Measurements from ENCODE around the gene DOCK4. TPM values are rescaled to one million over a fixed set of nuclear protein-coding genes. Genes with fewer than 3 reads are reported as not detected.

The DOCK4 gene
- total RNA-seq, 2 donors from 2014 or later: 6.5 to 11.1 TPM

- H3K36me3 ChIP-seq: no peaks in the 10 kb centered on the region
- TF ChIP-seq, protein P1, sequence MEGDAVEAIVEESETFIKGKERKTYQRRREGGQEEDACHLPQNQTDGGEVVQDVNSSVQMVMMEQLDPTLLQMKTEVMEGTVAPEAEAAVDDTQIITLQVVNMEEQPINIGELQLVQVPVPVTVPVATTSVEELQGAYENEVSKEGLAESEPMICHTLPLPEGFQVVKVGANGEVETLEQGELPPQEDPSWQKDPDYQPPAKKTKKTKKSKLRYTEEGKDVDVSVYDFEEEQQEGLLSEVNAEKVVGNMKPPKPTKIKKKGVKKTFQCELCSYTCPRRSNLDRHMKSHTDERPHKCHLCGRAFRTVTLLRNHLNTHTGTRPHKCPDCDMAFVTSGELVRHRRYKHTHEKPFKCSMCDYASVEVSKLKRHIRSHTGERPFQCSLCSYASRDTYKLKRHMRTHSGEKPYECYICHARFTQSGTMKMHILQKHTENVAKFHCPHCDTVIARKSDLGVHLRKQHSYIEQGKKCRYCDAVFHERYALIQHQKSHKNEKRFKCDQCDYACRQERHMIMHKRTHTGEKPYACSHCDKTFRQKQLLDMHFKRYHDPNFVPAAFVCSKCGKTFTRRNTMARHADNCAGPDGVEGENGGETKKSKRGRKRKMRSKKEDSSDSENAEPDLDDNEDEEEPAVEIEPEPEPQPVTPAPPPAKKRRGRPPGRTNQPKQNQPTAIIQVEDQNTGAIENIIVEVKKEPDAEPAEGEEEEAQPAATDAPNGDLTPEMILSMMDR (IDR thresholded peaks at IDR 0.05): no peak
- no peak overlapping the region for H3K27ac ChIP-seq
- no peak for DNase-seq
- no peaks in the 10 kb centered on the region for H3K9me3 ChIP-seq
- no peaks in the 10 kb centered on the region for H3K4me1 ChIP-seq
- no peak overlapping the region for H3K9ac ChIP-seq (ENCODE audit: low read depth in 2 of 2, low read length in 2 of 2)
- intact Hi-C loops (cut with DNase I): no loop called here
- no peak overlapping the region for H3K4me3 ChIP-seq
- no peaks in the 10 kb centered on the region for H3K27me3 ChIP-seq
These were observed 433.5 kb downstream of the DOCK4 start for GRCh38 chr7:111772716-111773115.

DNA sequence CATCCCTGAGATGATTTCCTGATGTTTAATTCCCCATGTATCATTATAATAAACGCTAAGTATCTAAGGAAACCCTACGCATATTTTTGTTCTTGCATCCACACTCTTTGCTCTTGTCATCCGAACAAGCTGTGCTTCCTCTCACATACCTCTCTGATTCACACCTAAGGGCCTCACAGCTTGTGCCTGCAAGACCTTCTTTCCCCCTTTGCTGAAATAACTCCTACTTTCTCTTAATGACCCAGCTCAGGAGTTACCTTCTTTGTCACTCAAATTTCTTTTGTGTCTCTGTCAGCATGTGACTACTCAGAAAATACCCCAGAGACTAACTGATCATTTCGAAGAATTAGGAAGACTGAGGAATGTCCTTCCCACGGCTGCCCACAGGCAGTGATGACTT is 434.6 kb downstream of the DOCK4 start:
- intact Hi-C loops (cut with DNase I): no loop called here
- Histone ChIP-seq H3K9ac (ENCODE audit: low read depth in 2 of 2, low read length in 2 of 2) (no peak overlapping the region), H3K4me3 (no peak overlapping the region), H3K27ac (no peak overlapping the region), H3K4me1 (no peaks in the 10 kb centered on the region), H3K27me3 (no peaks in the 10 kb centered on the region), H3K36me3 (no peaks in the 10 kb centered on the region), H3K9me3 (no peaks in the 10 kb centered on the region)
- no peak for DNase-seq
- TF ChIP-seq, protein P1 (IDR thresholded peaks at IDR 0.05): no peak

GRCh38 chr7:111770116-111770515 is 436.1 kb downstream of the DOCK4 start:
- Histone ChIP-seq H3K27ac (no peak overlapping the region), H3K9me3 (no peaks in the 10 kb centered on the region), H3K4me1 (no peaks in the 10 kb centered on the region), H3K36me3 (no peaks in the 10 kb centered on the region), H3K4me3 (no peak overlapping the region), H3K27me3 (no peaks in the 10 kb centered on the region), H3K9ac (ENCODE audit: low read depth in 2 of 2, low read length in 2 of 2) (no peak overlapping the region)
- TF ChIP-seq, protein P1 (IDR thresholded peaks at IDR 0.05): no peak
- intact Hi-C loops (cut with DNase I): no loop called here
- DNase-seq: no peak

DNA sequence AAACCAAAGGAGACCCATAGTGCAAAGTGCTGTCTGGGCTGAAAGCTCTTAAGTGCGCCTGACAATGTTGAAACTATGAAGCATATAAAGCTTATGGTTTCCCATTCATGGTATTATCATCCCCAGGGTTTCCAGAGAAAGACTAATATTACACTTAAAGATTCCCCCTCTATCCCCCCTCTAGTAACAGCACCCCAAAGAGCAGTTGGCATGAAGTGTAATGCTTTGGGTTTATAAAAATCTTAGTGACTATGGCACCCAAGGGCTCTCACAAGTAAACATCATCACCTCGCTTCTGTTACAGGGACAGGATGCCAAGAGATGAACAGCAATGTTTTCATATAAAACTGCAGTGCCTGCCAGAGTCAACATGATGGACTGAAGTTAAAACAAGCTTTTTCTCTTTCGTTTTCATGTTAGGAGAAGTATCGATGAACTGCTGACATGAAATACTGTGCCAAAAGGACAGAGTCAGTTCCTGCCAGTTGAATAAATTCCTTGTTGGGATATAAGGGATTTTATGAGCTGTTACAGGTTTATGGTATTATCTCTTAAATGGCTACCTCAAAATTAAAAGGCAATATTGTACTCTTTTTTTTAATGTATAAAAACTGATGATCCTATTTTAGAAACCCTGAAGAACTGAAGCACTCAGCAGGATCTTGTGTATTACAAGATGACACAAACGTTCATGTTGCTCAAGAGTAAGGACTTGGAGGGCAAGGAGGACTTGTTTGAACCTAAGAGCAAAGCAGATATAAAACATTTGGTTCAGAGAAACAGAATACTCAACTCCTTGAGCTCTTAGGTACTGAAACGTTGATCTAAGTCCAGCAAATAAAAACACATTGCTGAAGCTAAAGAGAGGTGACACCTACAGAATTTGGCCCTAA is 440.2 kb downstream of the DOCK4 start:
- H3K9me3 ChIP-seq: no peaks in the 10 kb centered on the region
- TF ChIP-seq, protein P1 (IDR thresholded peaks at IDR 0.05): no peak
- H3K36me3 ChIP-seq: no peaks in the 10 kb centered on the region
- no peak overlapping the region for H3K9ac ChIP-seq (ENCODE audit: low read depth in 2 of 2, low read length in 2 of 2)
- no peak overlapping the region for H3K4me3 ChIP-seq
- no peak for DNase-seq
- H3K27me3 ChIP-seq: no peaks in the 10 kb centered on the region
- H3K4me1 ChIP-seq: no peaks in the 10 kb centered on the region
- intact Hi-C loops (cut with DNase I): loop anchor here (5.0 kb wide), 1 partner anchor 91 kb away; no protein-coding TSS in a partner anchor
- H3K27ac ChIP-seq: no peak overlapping the region

DNA sequence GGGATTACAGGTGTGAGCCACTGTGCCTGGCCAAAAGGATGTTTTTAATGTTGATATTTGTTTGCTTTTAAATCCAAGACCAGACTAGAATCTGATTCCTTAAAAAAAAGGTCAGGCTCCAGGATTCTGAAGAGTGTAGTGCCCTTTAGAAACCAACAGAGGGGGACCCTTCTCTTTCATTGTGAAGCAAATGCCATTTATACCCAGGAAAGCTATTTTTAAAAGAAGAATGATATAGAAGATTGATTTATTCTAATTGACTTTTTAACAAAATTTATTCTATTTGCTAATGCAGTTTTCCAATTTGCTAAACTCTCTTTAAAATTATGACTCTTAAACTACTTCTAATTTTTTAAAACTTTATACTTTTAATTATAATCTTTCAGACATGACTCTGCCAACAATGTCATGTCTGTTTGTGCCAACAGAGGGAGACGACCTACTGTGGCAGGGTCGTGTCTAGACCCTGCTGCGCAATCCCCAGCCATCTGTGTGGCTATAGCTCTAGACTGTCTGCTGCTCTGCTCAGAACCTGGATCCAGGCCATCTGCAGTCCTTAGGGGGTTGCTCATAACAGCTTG is 442.9 kb downstream of the DOCK4 start:
- intact Hi-C loops (cut with DNase I): loop anchor here (5.0 kb wide), 1 partner anchor 649 kb away; no protein-coding TSS in a partner anchor
- H3K4me3 ChIP-seq: no peak overlapping the region
- no peak for DNase-seq
- TF ChIP-seq, protein P1 (IDR thresholded peaks at IDR 0.05): peak; percentile 50
- H3K27me3 ChIP-seq: no peaks in the 10 kb centered on the region
- H3K9ac ChIP-seq (ENCODE audit: low read depth in 2 of 2, low read length in 2 of 2): no peak overlapping the region
- no peaks in the 10 kb centered on the region for H3K9me3 ChIP-seq
- H3K27ac ChIP-seq: no peak overlapping the region
- H3K36me3 ChIP-seq: no peaks in the 10 kb centered on the region
- H3K4me1 ChIP-seq: no peaks in the 10 kb centered on the region

Data from colonic mucosa (tissue), 4 donors.